ENCODE data around the gene PPP2R3B. TPM values are rescaled to one million over a fixed set of nuclear protein-coding genes. Genes with fewer than 3 reads are reported as not detected.

Gene PPP2R3B
- total and polyA plus RNA-seq, 2 donors (not counting 1 experiment from before 2014, with no cell fraction given): 43.3 to 47.6 TPM

DNA sequence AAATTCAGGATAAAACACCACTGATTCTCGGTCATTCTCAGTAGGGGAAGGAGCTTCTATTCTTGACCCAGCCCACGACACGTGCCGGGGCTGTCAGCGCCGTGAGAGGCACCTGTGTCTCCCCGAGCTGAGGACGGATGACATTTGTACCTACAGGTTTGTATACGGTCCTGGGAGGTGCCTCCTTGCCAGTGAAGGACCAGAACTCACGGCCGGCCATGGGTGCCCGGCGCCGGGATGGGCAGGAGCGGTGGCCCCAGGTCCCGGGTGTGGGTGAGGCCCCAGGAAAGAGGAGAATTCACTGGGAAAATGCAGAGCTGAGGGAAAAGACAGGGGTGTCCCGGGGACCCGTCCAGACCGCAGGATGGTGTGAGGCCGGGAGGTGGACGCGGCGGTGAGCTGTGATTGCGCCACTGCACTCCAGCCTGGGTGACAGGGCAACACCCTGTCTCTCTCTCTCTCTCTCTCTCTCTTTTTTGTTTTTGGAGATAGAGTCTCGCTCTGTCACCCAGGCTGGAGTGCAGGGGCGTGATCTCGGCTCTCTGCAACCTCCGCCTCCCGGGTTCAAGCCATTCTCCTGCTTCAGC lies 48.9 kb upstream of the PPP2R3B start:
- WGBS (ENCODE audit: insufficient coverage): 78% methylated on average over 18 of the region's 29 CpGs
- POLR2A ChIA-PET: no interaction called here
- intact Hi-C loops (cut with micrococcal nuclease): no loop called here

DNA sequence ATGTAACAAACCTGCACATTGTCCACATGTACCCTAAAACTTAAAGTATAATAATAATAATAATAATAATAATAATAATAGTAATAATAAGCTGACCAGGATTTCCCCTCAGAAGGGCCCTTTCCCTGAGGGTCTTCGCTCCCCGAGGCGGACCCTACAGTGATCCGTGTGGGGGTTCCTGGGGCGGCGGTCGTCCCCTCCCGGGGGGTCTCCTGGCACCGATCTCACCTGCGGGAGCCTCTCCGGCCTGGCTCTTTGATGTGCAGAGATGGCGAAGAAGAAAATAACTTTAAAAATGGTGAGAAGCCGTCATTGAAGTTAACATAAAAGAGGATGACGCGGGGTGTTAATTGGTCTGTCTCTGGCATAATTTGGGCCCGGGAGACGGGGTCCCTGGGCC lies 48.2 kb upstream of the PPP2R3B start:
- H3K4me2 ChIP-seq (replicated peaks; ENCODE audit: low read depth, low read length, poor library complexity, severe bottlenecking): no peak overlapping the region
- H4K20me1 ChIP-seq (ENCODE audit: control insufficient read depth, insufficient read depth, low read length, poor library complexity, severe bottlenecking): no peaks in the 10 kb centered on the region
- Mint-ChIP-seq H3K4me1 (no peaks in the 10 kb centered on the region), H3K27ac (no peak overlapping the region), H3K27me3 (peaks cover 6% of the 10 kb centered on the region), H3K9me3 (ENCODE audit: insufficient read depth) (no peaks in the 10 kb centered on the region), H3K4me3 (no peak overlapping the region)
- no peak overlapping the region for H3K9ac ChIP-seq (ENCODE audit: low read length)
- no peak overlapping the region for H2AFZ ChIP-seq (ENCODE audit: insufficient read depth, low read depth, low read length, poor library complexity, severe bottlenecking)
- no peaks in the 10 kb centered on the region for H3K79me2 ChIP-seq (ENCODE audit: control insufficient read depth, insufficient read depth, low read length)
- H3K27ac ChIP-seq (ENCODE audit: low read length in 2 of 2): no peak overlapping the region
- TF ChIP-seq, protein P1, sequence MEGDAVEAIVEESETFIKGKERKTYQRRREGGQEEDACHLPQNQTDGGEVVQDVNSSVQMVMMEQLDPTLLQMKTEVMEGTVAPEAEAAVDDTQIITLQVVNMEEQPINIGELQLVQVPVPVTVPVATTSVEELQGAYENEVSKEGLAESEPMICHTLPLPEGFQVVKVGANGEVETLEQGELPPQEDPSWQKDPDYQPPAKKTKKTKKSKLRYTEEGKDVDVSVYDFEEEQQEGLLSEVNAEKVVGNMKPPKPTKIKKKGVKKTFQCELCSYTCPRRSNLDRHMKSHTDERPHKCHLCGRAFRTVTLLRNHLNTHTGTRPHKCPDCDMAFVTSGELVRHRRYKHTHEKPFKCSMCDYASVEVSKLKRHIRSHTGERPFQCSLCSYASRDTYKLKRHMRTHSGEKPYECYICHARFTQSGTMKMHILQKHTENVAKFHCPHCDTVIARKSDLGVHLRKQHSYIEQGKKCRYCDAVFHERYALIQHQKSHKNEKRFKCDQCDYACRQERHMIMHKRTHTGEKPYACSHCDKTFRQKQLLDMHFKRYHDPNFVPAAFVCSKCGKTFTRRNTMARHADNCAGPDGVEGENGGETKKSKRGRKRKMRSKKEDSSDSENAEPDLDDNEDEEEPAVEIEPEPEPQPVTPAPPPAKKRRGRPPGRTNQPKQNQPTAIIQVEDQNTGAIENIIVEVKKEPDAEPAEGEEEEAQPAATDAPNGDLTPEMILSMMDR (IDR thresholded peaks at IDR 0.05): no peak
- TF ChIP-seq EZH2 (IDR thresholded peaks at IDR 0.05; ENCODE audit: borderline replicate concordance, insufficient read depth, low read depth, low read length, poor library complexity, severe bottlenecking): no peak
- no peak for DNase-seq
- no peaks in the 10 kb centered on the region for H3K36me3 ChIP-seq (replicated peaks in 1 of 2; ENCODE audit: control extremely low read depth in 1 of 2, control insufficient read depth in 1 of 2, extremely low read depth in 1 of 2, insufficient read depth in 2 of 2, low read length in 1 of 2)
- no peak for ATAC-seq (ENCODE audit: low read depth)
- H3K4me1 ChIP-seq (ENCODE audit: control insufficient read depth in 2 of 2, insufficient read depth in 2 of 2, low read length in 2 of 2): no peaks in the 10 kb centered on the region
- H3K4me3 ChIP-seq (ENCODE audit: control extremely low read depth in 1 of 5, extremely low read depth in 1 of 5, insufficient read depth in 1 of 5, low read depth in 2 of 5, low read length in 4 of 5): no peak overlapping the region
- WGBS (ENCODE audit: insufficient coverage): 79% methylated on average over 11 of the region's 17 CpGs
- intact Hi-C loops (cut with micrococcal nuclease): no loop called here
- no peaks in the 10 kb centered on the region for H3K27me3 ChIP-seq (replicated peaks in 1 of 4; ENCODE audit: control extremely low read depth in 1 of 4, control insufficient read depth in 3 of 4, insufficient read depth in 4 of 4, low read length in 3 of 4)
- ChIA-PET POLR2A (no interaction called here), CTCF (no interaction called here)
- peaks cover 0 to 7% (median 0%) of the 10 kb centered on the region in 3 donors for H3K9me3 ChIP-seq (ENCODE audit: control extremely low read depth in 1 of 3, control insufficient read depth in 2 of 3, insufficient read depth in 1 of 3, low read length in 2 of 3)

More for the DNA sequence above, 48.9 kb upstream of the PPP2R3B start:
- no peak for DNase-seq
- TF ChIP-seq, protein P1 (IDR thresholded peaks at IDR 0.05): no peak
- no peak for TF ChIP-seq EZH2 (IDR thresholded peaks at IDR 0.05; ENCODE audit: borderline replicate concordance, insufficient read depth, low read depth, low read length, poor library complexity, severe bottlenecking)
- Mint-ChIP-seq H3K9me3 (ENCODE audit: insufficient read depth) (peaks cover 3% of the 10 kb centered on the region), H3K4me1 (no peaks in the 10 kb centered on the region), H3K27me3 (peaks cover 3% of the 10 kb centered on the region), H3K27ac (no peak overlapping the region), H3K4me3 (no peak overlapping the region)
- Histone ChIP-seq H3K27ac (ENCODE audit: low read length in 2 of 2) (no peak overlapping the region), H3K9ac (ENCODE audit: low read length) (no peak overlapping the region), H3K4me2 (replicated peaks; ENCODE audit: low read depth, low read length, poor library complexity, severe bottlenecking) (no peak overlapping the region), H3K4me3 (ENCODE audit: control extremely low read depth in 1 of 5, extremely low read depth in 1 of 5, insufficient read depth in 1 of 5, low read depth in 2 of 5, low read length in 4 of 5) (no peak overlapping the region), H4K20me1 (ENCODE audit: control insufficient read depth, insufficient read depth, low read length, poor library complexity, severe bottlenecking) (no peaks in the 10 kb centered on the region), H3K27me3 (replicated peaks in 1 of 4; ENCODE audit: control extremely low read depth in 1 of 4, control insufficient read depth in 3 of 4, insufficient read depth in 4 of 4, low read length in 3 of 4) (no peaks in the 10 kb centered on the region), H3K4me1 (ENCODE audit: control insufficient read depth in 2 of 2, insufficient read depth in 2 of 2, low read length in 2 of 2) (no peaks in the 10 kb centered on the region), H3K36me3 (replicated peaks in 1 of 2; ENCODE audit: control extremely low read depth in 1 of 2, control insufficient read depth in 1 of 2, extremely low read depth in 1 of 2, insufficient read depth in 2 of 2, low read length in 1 of 2) (no peaks in the 10 kb centered on the region), H3K79me2 (ENCODE audit: control insufficient read depth, insufficient read depth, low read length) (no peaks in the 10 kb centered on the region), H2AFZ (ENCODE audit: insufficient read depth, low read depth, low read length, poor library complexity, severe bottlenecking) (no peak overlapping the region), H3K9me3 (ENCODE audit: control extremely low read depth in 1 of 3, control insufficient read depth in 2 of 3, insufficient read depth in 1 of 3, low read length in 2 of 3) (peaks cover 0 to 10% (median 0%) of the 10 kb centered on the region in 3 donors)
- CTCF ChIA-PET: no interaction called here
- ATAC-seq (ENCODE audit: low read depth): no peak
